T-helper 2 cell treated with Interferon-gamma antibody and Interleukin-4, amounts not matched to agents 100 ng/mL and 5 ng/mL, for 36 hours (primary cell): Measurements from ENCODE around the gene BAZ2B. TPM values are rescaled to one million over a fixed set of nuclear protein-coding genes. Genes with fewer than 3 reads are reported as not detected.
"Not testable (repeated sequence)": the region's sequence is repeated elsewhere in the genome, so short reads cannot be mapped to it uniquely, and the experiment has no call there.

Experiments
- intact Hi-C: fragments of 100-400 bp; cut with micrococcal nuclease; formaldehyde crosslinking; loops from one replicate; pipeline ENCODE4 v1.15.1; 2023
- total RNA-seq: library from RNA; stranded (reverse); gene quantifications from 2 replicates; pipeline ENCODE4 v1.2.3, GENCODE V29; 2022

Gene BAZ2B
- total RNA-seq, 1 donor from 2014 or later = 8.5 TPM

GRCh38 chr2:159438284-159438683 is 178.1 kb downstream of the BAZ2B start:
- intact Hi-C loops = no loop called here

GRCh38 chr2:159432610-159433009 is 183.7 kb downstream of the BAZ2B start:
- intact Hi-C loops = no loop called here

- intact Hi-C loops = no loop called here
These were observed 189.3 kb downstream of the BAZ2B start for GRCh38 chr2:159427048-159427447.

GRCh38 chr2:159419403-159419802 is 196.9 kb downstream of the BAZ2B start:
- intact Hi-C loops = no loop called here

- intact Hi-C loops = no loop called here
These were observed 204.9 kb downstream of the BAZ2B start for GRCh38 chr2:159411460-159411859.

GRCh38 chr2:159410276-159410675 is 206.1 kb downstream of the BAZ2B start:
- intact Hi-C loops = no loop called here

GRCh38 chr2:159409116-159409800 is 207.1 kb downstream of the BAZ2B start:
- intact Hi-C loops = no loop called here

GRCh38 chr2:159402790-159403189 is 213.6 kb downstream of the BAZ2B start:
- intact Hi-C loops = no loop called here

GRCh38 chr2:159402160-159402559 is 214.2 kb downstream of the BAZ2B start:
- intact Hi-C loops = not testable (repeated sequence)

GRCh38 chr2:159399716-159400415 is 216.5 kb downstream of the BAZ2B start:
- intact Hi-C loops = no loop called here

GRCh38 chr2:159396799-159397198 is 219.5 kb downstream of the BAZ2B start:
- intact Hi-C loops = no loop called here

- intact Hi-C loops = no loop called here
These were observed 233.8 kb downstream of the BAZ2B start for GRCh38 chr2:159382447-159383028.

- intact Hi-C loops = no loop called here
These were observed 234.8 kb downstream of the BAZ2B start for GRCh38 chr2:159381574-159381973.

GRCh38 chr2:159380685-159381239 is 235.6 kb downstream of the BAZ2B start:
- intact Hi-C loops = no loop called here

- intact Hi-C loops = no loop called here
These were observed 237.2 kb downstream of the BAZ2B start for GRCh38 chr2:159379181-159379580.

- intact Hi-C loops = no loop called here
These were observed 241.1 kb downstream of the BAZ2B start for GRCh38 chr2:159375241-159375640.

- intact Hi-C loops = no loop called here
These were observed 244.8 kb downstream of the BAZ2B start for GRCh38 chr2:159371506-159371905.

- intact Hi-C loops = no loop called here
These were observed 249.8 kb downstream of the BAZ2B start for GRCh38 chr2:159366538-159366937.

- intact Hi-C loops = no loop called here
These were observed 253.5 kb downstream of the BAZ2B start for GRCh38 chr2:159362816-159363251.

GRCh38 chr2:159362094-159362493 is 254.3 kb downstream of the BAZ2B start:
- intact Hi-C loops = no loop called here

GRCh38 chr2:159361603-159362002 is 254.7 kb downstream of the BAZ2B start:
- intact Hi-C loops = not testable (repeated sequence)

- intact Hi-C loops = no loop called here
These were observed 260.2 kb downstream of the BAZ2B start for GRCh38 chr2:159356053-159356554.
